GM21360 (cell line): ENCODE measurements around the gene ZC3H11A.

Experiments used
- ATAC-seq: cut with Tn5 transposase; IDR thresholded peaks from one replicate; pipeline ENCODE4 v1.9.1; 2021; ENCODE audit warnings: mild to moderate bottlenecking, moderate library complexity; ENCODE audit not compliant: unreplicated experiment

ZC3H11A gene

GRCh38 chr1:203839081-203839480, 43.7 kb downstream of the ZC3H11A start:
- no peak for ATAC-seq

- ATAC-seq = no peak
These were observed 44.9 kb downstream of the ZC3H11A start for GRCh38 chr1:203840208-203840808.

- ATAC-seq = no peak
These were observed 47.1 kb downstream of the ZC3H11A start for GRCh38 chr1:203842559-203842876.

- no peak for ATAC-seq
These were observed 48.0 kb downstream of the ZC3H11A start for GRCh38 chr1:203843435-203843834.
